Measurements from ENCODE around the gene SIGLEC15. TPM values are rescaled to one million over a fixed set of nuclear protein-coding genes. Genes with fewer than 3 reads are reported as not detected.

SIGLEC15 gene
- under 1 TPM in 2 of 3 donors, not detected in 1; 0.16 to 0.17 TPM for total RNA-seq
- long read RNA-seq, donor 1 = 0 reads
- long read RNA-seq, donor 2 = 0 reads

GRCh38 chr18:45825258-45826044 is at the start of gene SIGLEC15:
SIGLEC15 (plus strand) TSS chr18:45825675; CDS start chr18:45825729, 54 bp downstream.
- H3K36me3 ChIP-seq (ENCODE audit: low read depth) = no peaks in the 10 kb centered on the region
- H3K4me1 ChIP-seq (ENCODE audit: low read depth) = peaks cover 2% of the 10 kb centered on the region
- DNase-seq = no peak
- ATAC-seq = no peak
- intact Hi-C loops (cut with DNase I, micrococcal nuclease) = no loop called here
- no peaks in the 10 kb centered on the region for H3K9me3 ChIP-seq
- TF ChIP-seq, protein P1, sequence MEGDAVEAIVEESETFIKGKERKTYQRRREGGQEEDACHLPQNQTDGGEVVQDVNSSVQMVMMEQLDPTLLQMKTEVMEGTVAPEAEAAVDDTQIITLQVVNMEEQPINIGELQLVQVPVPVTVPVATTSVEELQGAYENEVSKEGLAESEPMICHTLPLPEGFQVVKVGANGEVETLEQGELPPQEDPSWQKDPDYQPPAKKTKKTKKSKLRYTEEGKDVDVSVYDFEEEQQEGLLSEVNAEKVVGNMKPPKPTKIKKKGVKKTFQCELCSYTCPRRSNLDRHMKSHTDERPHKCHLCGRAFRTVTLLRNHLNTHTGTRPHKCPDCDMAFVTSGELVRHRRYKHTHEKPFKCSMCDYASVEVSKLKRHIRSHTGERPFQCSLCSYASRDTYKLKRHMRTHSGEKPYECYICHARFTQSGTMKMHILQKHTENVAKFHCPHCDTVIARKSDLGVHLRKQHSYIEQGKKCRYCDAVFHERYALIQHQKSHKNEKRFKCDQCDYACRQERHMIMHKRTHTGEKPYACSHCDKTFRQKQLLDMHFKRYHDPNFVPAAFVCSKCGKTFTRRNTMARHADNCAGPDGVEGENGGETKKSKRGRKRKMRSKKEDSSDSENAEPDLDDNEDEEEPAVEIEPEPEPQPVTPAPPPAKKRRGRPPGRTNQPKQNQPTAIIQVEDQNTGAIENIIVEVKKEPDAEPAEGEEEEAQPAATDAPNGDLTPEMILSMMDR (IDR thresholded peaks at IDR 0.05) = no peak
- no peak within 1 kb of the TSS for H3K4me3 ChIP-seq

DNA sequence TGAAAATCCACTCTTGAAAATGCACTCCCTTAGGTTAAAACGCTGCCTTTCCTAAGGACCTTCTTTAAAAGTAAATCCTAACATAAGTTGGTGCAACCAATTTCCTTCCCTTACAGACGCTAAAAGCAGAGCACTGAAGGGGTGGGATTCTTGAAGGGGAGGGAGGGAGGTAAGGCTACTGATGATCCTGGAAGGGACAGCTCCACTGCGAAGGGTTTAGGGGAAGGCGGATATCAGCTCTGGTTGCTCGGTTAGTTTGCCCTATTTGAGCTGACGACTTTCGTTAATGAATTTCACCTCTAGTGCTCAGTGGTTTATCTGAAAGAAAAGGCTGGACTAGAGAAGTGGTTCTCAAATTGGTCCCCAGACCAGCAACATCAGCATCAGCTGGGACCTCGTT is 49.7 kb upstream of the SIGLEC15 start:
- DNase-seq (no peak), ATAC-seq (no peak)
- H3K36me3 ChIP-seq (ENCODE audit: low read depth) = no peaks in the 10 kb centered on the region
- H3K4me1 ChIP-seq (ENCODE audit: low read depth) = no peaks in the 10 kb centered on the region
- TF ChIP-seq, protein P1 (IDR thresholded peaks at IDR 0.05) = no peak
- no peak overlapping the region for H3K4me3 ChIP-seq
- intact Hi-C loops (cut with DNase I, micrococcal nuclease) = no loop called here
- H3K9me3 ChIP-seq = no peaks in the 10 kb centered on the region

GRCh38 chr18:45777393-45777792 is 48.1 kb upstream of the SIGLEC15 start:
- TF ChIP-seq, protein P1 (IDR thresholded peaks at IDR 0.05) = no peak
- intact Hi-C loops (cut with DNase I, micrococcal nuclease) = no loop called here
- H3K4me3 ChIP-seq = no peak overlapping the region

GRCh38 chr18:45780568-45780967 is 44.9 kb upstream of the SIGLEC15 start:
- DNase-seq (no peak), ATAC-seq (no peak)
- intact Hi-C loops (cut with DNase I, micrococcal nuclease) = no loop called here
- no peaks in the 10 kb centered on the region for H3K9me3 ChIP-seq
- H3K36me3 ChIP-seq (ENCODE audit: low read depth) = no peaks in the 10 kb centered on the region
- no peak overlapping the region for H3K4me3 ChIP-seq
- H3K4me1 ChIP-seq (ENCODE audit: low read depth) = no peaks in the 10 kb centered on the region
- TF ChIP-seq, protein P1 (IDR thresholded peaks at IDR 0.05) = no peak

More at GRCh38 chr18:45777393-45777792, 48.1 kb upstream of the SIGLEC15 start:
- Histone ChIP-seq H3K9me3 (no peaks in the 10 kb centered on the region), H3K36me3 (ENCODE audit: low read depth) (no peaks in the 10 kb centered on the region), H3K4me1 (ENCODE audit: low read depth) (no peaks in the 10 kb centered on the region)
- ATAC-seq (no peak), DNase-seq (no peak)

DNA sequence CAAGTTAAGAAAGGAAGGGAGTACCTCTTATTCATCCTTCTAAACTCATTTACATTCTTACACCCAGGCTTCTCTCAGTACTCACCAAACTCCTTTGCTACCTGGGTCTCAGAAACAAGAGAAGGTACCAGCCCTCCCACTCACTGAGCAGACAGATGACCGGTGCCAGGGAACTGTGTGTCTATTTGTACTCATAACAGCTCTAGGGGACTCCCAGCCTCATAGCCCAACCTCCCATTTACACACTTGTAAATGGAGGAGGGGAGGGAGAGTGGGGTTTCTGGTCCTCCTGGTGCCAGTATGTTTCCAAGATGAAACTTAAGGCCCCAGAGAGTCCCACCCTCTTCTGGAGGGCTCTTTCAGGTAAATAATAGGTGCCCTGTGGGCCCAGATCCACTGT is 42.8 kb upstream of the SIGLEC15 start:
- Histone ChIP-seq H3K4me1 (ENCODE audit: low read depth) (no peaks in the 10 kb centered on the region), H3K36me3 (ENCODE audit: low read depth) (no peaks in the 10 kb centered on the region), H3K9me3 (no peaks in the 10 kb centered on the region), H3K4me3 (no peak overlapping the region)
- ATAC-seq (no peak), DNase-seq (no peak)
- TF ChIP-seq, protein P1 (IDR thresholded peaks at IDR 0.05) = no peak
- intact Hi-C loops (cut with DNase I, micrococcal nuclease) = no loop called here

Data from mucosa of descending colon (tissue), 3 donors.